GM12801 (cell line): ENCODE measurements around the gene C15orf62.

Source experiments
- CTCF ChIP-seq: IDR thresholded peaks from one replicate; pipeline ENCODE4 v1.5.1; 2011; ENCODE audit warnings: control low read depth; ENCODE audit not compliant: insufficient read length; ENCODE audit errors: extremely low read depth

C15orf62 gene

GRCh38 chr15:40747685-40748631, 21.8 kb upstream of the C15orf62 start:
- TF ChIP-seq CTCF: no peak

GRCh38 chr15:40749151-40749630, 20.6 kb upstream of the C15orf62 start:
- no peak for TF ChIP-seq CTCF

- no peak for TF ChIP-seq CTCF
These were observed 18.9 kb upstream of the C15orf62 start for GRCh38 chr15:40750885-40751284.

GRCh38 chr15:40751745-40752144, 18.0 kb upstream of the C15orf62 start:
- TF ChIP-seq CTCF: no peak

GRCh38 chr15:40754574-40754882, 15.3 kb upstream of the C15orf62 start:
- no peak for TF ChIP-seq CTCF

- no peak for TF ChIP-seq CTCF
These were observed 14.6 kb upstream of the C15orf62 start, which contains the start of gene RMDN3 for GRCh38 chr15:40754883-40755811. RMDN3 (minus strand) TSS chr15:40755254; CDS start chr15:40754783, 471 bp downstream.

- TF ChIP-seq CTCF: no peak
These were observed 14.0 kb upstream of the C15orf62 start for GRCh38 chr15:40755812-40756208.
